ENCODE measurements around the gene SLCO2A1. TPM values are rescaled to one million over a fixed set of nuclear protein-coding genes. Genes with fewer than 3 reads are reported as not detected.

Gene SLCO2A1
- total and polyA plus RNA-seq, 2 donors (not counting 1 experiment from before 2014, with no cell fraction given) = under 0.01 to 0.12 TPM

- TF ChIP-seq CTCF (conservative IDR thresholded peaks at IDR 0.05 in 1 of 2, IDR thresholded peaks at IDR 0.05 in 1 of 2; ENCODE audit: low read depth in 1 of 2, low read length in 2 of 2) = no peak
- TF ChIP-seq EZH2 (IDR thresholded peaks at IDR 0.05; ENCODE audit: low read length, missing control alignments) = no peak
- no peaks in the 10 kb centered on the region for H4K20me1 ChIP-seq (ENCODE audit: control insufficient read depth, extremely low read depth, insufficient read depth, low read length)
- H3K27ac ChIP-seq (ENCODE audit: insufficient read depth, low read length) = no peak overlapping the region
- H3K4me2 ChIP-seq (ENCODE audit: extremely low read depth, insufficient read depth, low read length) = no peak overlapping the region
- no peaks in the 10 kb centered on the region for H3K36me3 ChIP-seq (ENCODE audit: control insufficient read depth, insufficient read depth, low read length)
- no peak for DNase-seq (ENCODE audit: low read depth in 2 of 2)
- H3K4me1 ChIP-seq (ENCODE audit: control insufficient read depth, extremely low read depth, insufficient read depth, low read length) = peaks cover 15% of the 10 kb centered on the region
- H3K27me3 ChIP-seq (ENCODE audit: control insufficient read depth, insufficient read depth, low read length) = no peaks in the 10 kb centered on the region
- no peaks in the 10 kb centered on the region for H3K9me3 ChIP-seq (ENCODE audit: control insufficient read depth, insufficient read depth, low read depth, low read length)
- H2AFZ ChIP-seq (ENCODE audit: low read length) = no peak overlapping the region
- no peak overlapping the region for H3K4me3 ChIP-seq (replicated peaks in 1 of 4; ENCODE audit: control extremely low read depth in 1 of 4, insufficient read depth in 1 of 4, low read depth in 3 of 4, low read length in 4 of 4)
- H3K79me2 ChIP-seq (ENCODE audit: control insufficient read depth, insufficient read depth, low read length) = no peaks in the 10 kb centered on the region
- no peak overlapping the region for H3K9ac ChIP-seq (ENCODE audit: insufficient read depth, low read length)
Observed at GRCh38 chr3:134075846-134076245, 46.1 kb upstream of the SLCO2A1 start.

- DNase-seq (ENCODE audit: low read depth in 2 of 2) = no peak
- H3K36me3 ChIP-seq (ENCODE audit: control insufficient read depth, insufficient read depth, low read length) = no peaks in the 10 kb centered on the region
- H3K9me3 ChIP-seq (ENCODE audit: control insufficient read depth, insufficient read depth, low read depth, low read length) = no peaks in the 10 kb centered on the region
- peaks cover 15% of the 10 kb centered on the region for H3K4me1 ChIP-seq (ENCODE audit: control insufficient read depth, extremely low read depth, insufficient read depth, low read length)
- no peak overlapping the region for H3K27ac ChIP-seq (ENCODE audit: insufficient read depth, low read length)
- H3K27me3 ChIP-seq (ENCODE audit: control insufficient read depth, insufficient read depth, low read length) = no peaks in the 10 kb centered on the region
- no peak overlapping the region for H3K4me3 ChIP-seq (replicated peaks in 1 of 4; ENCODE audit: control extremely low read depth in 1 of 4, insufficient read depth in 1 of 4, low read depth in 3 of 4, low read length in 4 of 4)
- H3K4me2 ChIP-seq (ENCODE audit: extremely low read depth, insufficient read depth, low read length) = no peak overlapping the region
- H3K79me2 ChIP-seq (ENCODE audit: control insufficient read depth, insufficient read depth, low read length) = no peaks in the 10 kb centered on the region
- no peak for TF ChIP-seq CTCF (conservative IDR thresholded peaks at IDR 0.05 in 1 of 2, IDR thresholded peaks at IDR 0.05 in 1 of 2; ENCODE audit: low read depth in 1 of 2, low read length in 2 of 2)
- no peak for TF ChIP-seq EZH2 (IDR thresholded peaks at IDR 0.05; ENCODE audit: low read length, missing control alignments)
- H2AFZ ChIP-seq (ENCODE audit: low read length) = no peak overlapping the region
- H3K9ac ChIP-seq (ENCODE audit: insufficient read depth, low read length) = no peak overlapping the region
- H4K20me1 ChIP-seq (ENCODE audit: control insufficient read depth, extremely low read depth, insufficient read depth, low read length) = no peaks in the 10 kb centered on the region
Observed at GRCh38 chr3:134075568-134075825, 45.8 kb upstream of the SLCO2A1 start.

GRCh38 chr3:134074790-134075567 lies 45.3 kb upstream of the SLCO2A1 start:
- TF ChIP-seq EZH2 (IDR thresholded peaks at IDR 0.05; ENCODE audit: low read length, missing control alignments) (no peak), CTCF (conservative IDR thresholded peaks at IDR 0.05 in 1 of 2, IDR thresholded peaks at IDR 0.05 in 1 of 2; ENCODE audit: low read depth in 1 of 2, low read length in 2 of 2) (no peak)

More at GRCh38 chr3:134074790-134075567, 45.3 kb upstream of the SLCO2A1 start:
- DNase-seq (ENCODE audit: low read depth in 2 of 2) = no peak
- Histone ChIP-seq H2AFZ (ENCODE audit: low read length) (no peak overlapping the region), H3K4me2 (ENCODE audit: extremely low read depth, insufficient read depth, low read length) (no peak overlapping the region), H3K79me2 (ENCODE audit: control insufficient read depth, insufficient read depth, low read length) (no peaks in the 10 kb centered on the region), H3K27ac (ENCODE audit: insufficient read depth, low read length) (no peak overlapping the region), H3K36me3 (ENCODE audit: control insufficient read depth, insufficient read depth, low read length) (no peaks in the 10 kb centered on the region), H4K20me1 (ENCODE audit: control insufficient read depth, extremely low read depth, insufficient read depth, low read length) (no peaks in the 10 kb centered on the region), H3K9ac (ENCODE audit: insufficient read depth, low read length) (no peak overlapping the region), H3K4me3 (replicated peaks in 1 of 4; ENCODE audit: control extremely low read depth in 1 of 4, insufficient read depth in 1 of 4, low read depth in 3 of 4, low read length in 4 of 4) (no peak overlapping the region), H3K9me3 (ENCODE audit: control insufficient read depth, insufficient read depth, low read depth, low read length) (no peaks in the 10 kb centered on the region), H3K27me3 (ENCODE audit: control insufficient read depth, insufficient read depth, low read length) (no peaks in the 10 kb centered on the region), H3K4me1 (ENCODE audit: control insufficient read depth, extremely low read depth, insufficient read depth, low read length) (peaks cover 15% of the 10 kb centered on the region)

All from fibroblast of lung (primary cell).